Lower leg skin (tissue), 4 donors: ENCODE measurements around the gene PTGES2. TPM values are rescaled to one million over a fixed set of nuclear protein-coding genes. Genes with fewer than 3 reads are reported as not detected.

Experiments used
- DNase-seq, 2 donors: peaks; one replicate each; pipeline ENCODE4 v3.0.0-alpha.2; 2019; ENCODE audit warnings: low spot score in 2 of 2
- H3K4me3 ChIP-seq: fragments of 200-600 bp; sonication (generic); 2 replicates; pipeline ENCODE4 v1.5.1; 2017; ENCODE audit warnings: mild to moderate bottlenecking, low read depth; ENCODE audit not compliant: poor library complexity, severe bottlenecking
- POLR2A ChIP-seq, 2 donors: fragments of 450-650 bp; IDR thresholded peaks; one replicate each; pipeline ENCODE4 v1.6.1; 2016 to 2017; ENCODE audit warnings: antibody characterized with exemption in 2 of 2, mild to moderate bottlenecking in 1 of 2, moderate library complexity in 1 of 2
- WGBS, 2 donors: methylation state at CpG; one replicate each; pipeline ENCODE4 v1.1.5; 2018; 5-methylcytosine and 5-hydroxymethylcytosine counted together
- intact Hi-C: fragments of 100-400 bp; cut with DNase I; formaldehyde crosslinking; loops from one replicate; pipeline ENCODE4 v1.15.0; 2023; ENCODE audit warnings: low total_unique reads
- total RNA-seq, 4 donors: library from RNA; depleted of rRNA; stranded (reverse); fragments of >200 nt; gene quantifications; one replicate each; pipeline ENCODE4 v1.1.0, GENCODE V29; 2016
- TF ChIP-seq, protein P1 (sequence below), 3 donors: fragments of 450-650 bp; IDR thresholded peaks; one replicate each; pipeline ENCODE4 v1.5.1; 2016; ENCODE audit warnings: antibody characterized with exemption in 3 of 3, mild to moderate bottlenecking in 3 of 3, moderate library complexity in 2 of 3

Gene PTGES2
- total RNA-seq, 4 donors from 2014 or later, result 32.6 to 66.5 (median 56.3) TPM

DNA sequence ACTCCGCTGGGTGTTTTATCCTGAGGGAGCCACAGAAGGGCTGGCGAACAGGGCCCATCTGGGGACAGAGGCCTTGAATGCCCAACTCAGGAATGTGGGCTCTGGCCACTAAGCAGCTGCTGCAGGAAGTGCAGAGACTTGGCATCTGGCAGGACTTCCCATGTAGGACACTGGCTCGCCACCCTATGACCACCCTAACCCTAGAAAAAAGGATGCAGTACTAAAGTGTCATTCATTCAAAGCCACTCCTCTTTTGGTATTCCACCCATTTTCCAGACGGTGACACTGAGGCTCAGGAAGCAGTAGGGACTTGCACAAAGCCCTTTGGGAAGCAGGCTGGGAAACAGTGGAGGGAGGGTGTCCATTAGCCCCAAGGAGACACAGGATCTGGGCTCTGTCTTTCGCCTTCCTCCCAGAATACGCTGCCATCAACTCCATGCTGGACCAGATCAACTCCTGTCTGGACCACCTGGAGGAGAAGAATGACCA is 35.5 kb upstream of the PTGES2 start:
- intact Hi-C loops, result no loop called here

DNA sequence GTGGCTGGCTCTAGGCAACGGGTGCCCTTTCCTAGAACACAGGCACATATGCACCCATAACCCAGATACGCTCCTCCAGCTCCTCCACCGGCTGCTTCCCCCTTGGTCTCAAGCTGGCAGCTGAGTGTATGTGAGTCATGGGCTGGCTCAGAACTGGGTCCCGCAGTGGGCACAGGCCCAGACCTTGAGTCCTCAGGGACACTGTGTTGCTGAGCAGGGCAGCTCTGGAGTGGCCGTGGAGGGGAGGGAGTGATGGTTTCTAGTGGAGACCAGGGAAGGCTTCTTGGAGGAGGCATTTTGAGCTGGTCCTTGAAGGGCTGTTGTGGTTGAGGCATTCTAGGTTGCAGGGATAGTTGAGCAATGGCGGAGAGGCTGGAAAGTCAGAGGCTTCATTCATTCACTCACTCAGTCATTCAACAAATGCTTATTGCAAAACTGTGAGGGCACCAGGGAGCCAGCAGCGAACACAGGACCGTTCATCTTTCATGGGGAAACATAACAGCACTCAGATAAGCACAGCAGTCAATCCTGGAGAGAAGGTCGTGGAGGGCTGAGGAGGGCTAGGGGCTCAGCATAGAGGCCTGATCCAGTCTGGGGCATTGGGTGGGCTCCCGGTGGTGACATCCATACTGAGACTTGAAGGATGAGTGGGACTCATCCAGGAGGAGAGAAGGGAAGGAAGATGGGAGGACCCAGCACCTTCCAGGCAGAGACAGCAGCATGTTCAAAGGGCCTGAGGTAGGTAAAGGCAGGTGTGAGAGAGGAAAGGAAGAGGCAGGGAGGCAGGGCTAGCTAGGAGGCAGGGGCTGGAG is 34.9 kb upstream of the PTGES2 start:
- no peak for DNase-seq
- no peak overlapping the region for H3K4me3 ChIP-seq
- no peak for TF ChIP-seq POLR2A (IDR thresholded peaks at IDR 0.05)
- TF ChIP-seq, protein P1, sequence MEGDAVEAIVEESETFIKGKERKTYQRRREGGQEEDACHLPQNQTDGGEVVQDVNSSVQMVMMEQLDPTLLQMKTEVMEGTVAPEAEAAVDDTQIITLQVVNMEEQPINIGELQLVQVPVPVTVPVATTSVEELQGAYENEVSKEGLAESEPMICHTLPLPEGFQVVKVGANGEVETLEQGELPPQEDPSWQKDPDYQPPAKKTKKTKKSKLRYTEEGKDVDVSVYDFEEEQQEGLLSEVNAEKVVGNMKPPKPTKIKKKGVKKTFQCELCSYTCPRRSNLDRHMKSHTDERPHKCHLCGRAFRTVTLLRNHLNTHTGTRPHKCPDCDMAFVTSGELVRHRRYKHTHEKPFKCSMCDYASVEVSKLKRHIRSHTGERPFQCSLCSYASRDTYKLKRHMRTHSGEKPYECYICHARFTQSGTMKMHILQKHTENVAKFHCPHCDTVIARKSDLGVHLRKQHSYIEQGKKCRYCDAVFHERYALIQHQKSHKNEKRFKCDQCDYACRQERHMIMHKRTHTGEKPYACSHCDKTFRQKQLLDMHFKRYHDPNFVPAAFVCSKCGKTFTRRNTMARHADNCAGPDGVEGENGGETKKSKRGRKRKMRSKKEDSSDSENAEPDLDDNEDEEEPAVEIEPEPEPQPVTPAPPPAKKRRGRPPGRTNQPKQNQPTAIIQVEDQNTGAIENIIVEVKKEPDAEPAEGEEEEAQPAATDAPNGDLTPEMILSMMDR (IDR thresholded peaks at IDR 0.05), result no peak
- 69 to 81% methylated on average over 9 to 10 of the region's 10 CpGs for WGBS, 2 donors
- intact Hi-C loops, result no loop called here

More for the DNA sequence above, 35.5 kb upstream of the PTGES2 start:
- DNase-seq, result no peak
- TF ChIP-seq, protein P1 (IDR thresholded peaks at IDR 0.05), result no peak
- TF ChIP-seq POLR2A (IDR thresholded peaks at IDR 0.05), result no peak
- WGBS, 2 donors, result 93 to 96% methylated on average over 6 of the region's 6 CpGs
- no peak overlapping the region for H3K4me3 ChIP-seq

DNA sequence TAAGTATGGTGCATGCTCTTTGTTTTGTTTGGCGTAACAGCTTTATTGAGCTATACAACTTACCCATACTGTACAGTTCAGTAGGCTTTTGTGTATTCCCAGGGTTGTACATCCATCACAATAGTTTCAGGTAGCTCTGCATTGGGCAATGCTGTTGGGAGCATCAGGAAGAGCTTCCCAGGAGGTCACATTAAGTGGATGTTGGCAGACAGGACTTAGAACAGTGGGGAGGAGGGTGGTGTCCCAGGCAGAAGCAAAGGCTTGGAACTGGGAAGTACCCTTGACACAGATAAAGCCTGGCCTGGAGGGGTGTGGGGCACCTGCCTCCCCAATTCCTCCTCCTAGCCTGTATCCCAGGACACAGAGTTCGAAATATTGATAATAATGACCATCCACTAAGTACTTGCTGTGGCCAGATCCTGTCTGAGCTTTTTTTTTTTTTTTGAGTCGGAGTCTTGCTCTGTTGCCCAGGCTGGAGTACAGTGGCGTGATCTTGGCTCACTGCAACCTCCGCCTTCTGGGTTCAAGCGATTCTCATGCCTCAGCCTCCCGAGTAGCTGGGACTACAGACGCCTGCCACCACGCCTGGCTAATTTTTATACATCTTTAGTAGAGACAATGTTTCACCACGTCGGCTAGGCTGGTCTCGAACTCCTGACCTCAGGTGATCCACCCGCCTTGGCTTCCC is 33.8 kb upstream of the PTGES2 start:
- no peak overlapping the region for H3K4me3 ChIP-seq
- intact Hi-C loops, result no loop called here
- TF ChIP-seq POLR2A (IDR thresholded peaks at IDR 0.05), result no peak
- TF ChIP-seq, protein P1 (IDR thresholded peaks at IDR 0.05), result no peak
- DNase-seq, result no peak
- WGBS, 2 donors, result 79 to 80% methylated on average over 13 of the region's 13 CpGs

DNA sequence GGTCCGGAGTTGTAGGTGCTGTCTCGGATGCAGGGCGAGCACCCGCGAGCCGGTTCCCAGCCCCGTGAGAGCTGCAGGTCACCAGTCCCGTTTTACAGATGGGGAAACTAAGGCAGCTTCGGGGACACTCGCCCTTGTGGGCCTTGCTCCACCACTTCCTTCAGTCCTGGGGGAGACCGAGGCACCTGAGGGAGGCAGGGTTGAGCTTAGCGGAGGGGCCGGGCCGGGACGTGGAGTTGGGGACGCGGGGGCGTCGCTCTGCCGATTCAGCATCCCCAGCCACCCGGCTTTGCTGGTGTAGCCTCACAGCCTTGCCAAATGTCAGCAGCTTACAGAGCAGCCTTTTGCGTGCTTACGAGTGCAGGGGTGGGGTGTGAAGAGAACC is 33.1 kb upstream of the PTGES2 start:
- intact Hi-C loops, result no loop called here
- 0% methylated on average over 13 to 16 of the region's 23 CpGs for WGBS, 2 donors
- peak overlapping the region; percentile 80 for H3K4me3 ChIP-seq
- no peak for TF ChIP-seq POLR2A (IDR thresholded peaks at IDR 0.05)
- TF ChIP-seq, protein P1 (IDR thresholded peaks at IDR 0.05), result no peak
- DNase-seq, result no peak

DNA sequence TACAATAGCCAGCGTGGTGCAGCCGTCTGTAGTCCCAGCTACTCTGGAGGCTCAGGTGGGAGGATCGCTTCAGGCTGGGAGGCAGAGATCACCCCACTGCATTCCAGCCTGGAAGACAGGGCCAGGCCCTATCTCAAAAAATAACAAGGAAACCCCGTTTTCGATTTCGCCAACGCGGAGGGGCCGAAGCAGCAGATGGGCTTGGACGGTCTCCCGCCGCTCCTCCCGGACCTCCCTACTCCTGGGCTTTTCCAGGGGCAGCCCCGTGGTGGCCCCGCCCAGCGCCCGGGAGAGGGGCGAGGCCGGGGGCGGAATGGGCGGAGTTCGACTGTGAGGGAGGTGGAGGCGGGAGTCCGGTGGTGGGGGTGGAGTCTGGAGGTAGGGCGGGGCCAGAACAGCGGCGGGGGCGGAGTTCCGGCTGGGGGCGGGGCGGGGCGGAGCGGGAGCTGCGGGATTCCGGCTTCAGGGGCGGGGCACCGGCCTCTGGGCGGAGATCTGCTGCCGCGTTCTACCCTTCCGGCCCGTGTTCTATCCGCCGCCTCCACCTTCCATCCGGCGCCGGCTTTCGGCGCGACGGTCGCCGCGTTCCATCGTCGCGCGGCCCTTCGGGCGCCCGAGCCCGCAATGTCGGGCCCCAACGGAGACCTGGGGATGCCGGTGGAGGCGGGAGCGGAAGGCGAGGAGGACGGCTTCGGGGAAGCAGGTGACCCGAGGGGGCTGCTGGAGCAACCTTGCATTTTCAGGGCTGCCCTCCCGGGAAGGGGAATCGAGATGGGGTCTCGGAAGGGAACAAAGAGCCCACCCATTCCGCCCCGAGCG is 32.5 kb upstream of the PTGES2 start, which contains the start of gene BBLN:
Gene BBLN (plus strand): TSS at position 482 of the 819 bp plus-strand sequence. CDS start 143 bp downstream, at position 625.
- TF ChIP-seq, protein P1 (IDR thresholded peaks at IDR 0.05), result no peak
- peak in 1 of 2 donors; percentile 9 for TF ChIP-seq POLR2A (IDR thresholded peaks at IDR 0.05)
- peak; percentile 92 to 98 for DNase-seq
- intact Hi-C loops, result no loop called here
- peak within 1 kb of the TSS; percentile 80 for H3K4me3 ChIP-seq
- 1% methylated on average over 26 to 43 of the region's 77 CpGs for WGBS, 2 donors
